Esophagus muscularis mucosa (tissue), 4 donors: Measurements from ENCODE around the gene EVL.

ENCODE experiments used
- EP300 ChIP-seq: sonication (generic); formaldehyde crosslinking; IDR thresholded peaks from one replicate; pipeline ENCODE4 v1.6.1; 2017; ENCODE audit warnings: antibody characterized with exemption
- POLR2A ChIP-seq: fragments of 450-650 bp; IDR thresholded peaks from one replicate; pipeline ENCODE4 v1.6.1; 2017; ENCODE audit warnings: antibody characterized with exemption, moderate library complexity, mild to moderate bottlenecking, low read depth
- POLR2AphosphoS5 ChIP-seq, 2 donors: sonication (generic); formaldehyde crosslinking; IDR thresholded peaks; one replicate each; pipeline ENCODE4 v1.6.1; 2017; ENCODE audit warnings: antibody characterized with exemption in 2 of 2
- TF ChIP-seq, protein P1 (sequence below), 3 experiments: fragments of 200-600 bp in 2 of 3; fragments of 450-650 bp in 1 of 3; sonication (generic) in 2 of 3; IDR thresholded peaks; one replicate each; pipeline ENCODE4 v1.5.1; 2017 to 2019; ENCODE audit warnings: antibody characterized with exemption in 3 of 3, mild to moderate bottlenecking in 2 of 3, moderate library complexity in 1 of 3

DNA sequence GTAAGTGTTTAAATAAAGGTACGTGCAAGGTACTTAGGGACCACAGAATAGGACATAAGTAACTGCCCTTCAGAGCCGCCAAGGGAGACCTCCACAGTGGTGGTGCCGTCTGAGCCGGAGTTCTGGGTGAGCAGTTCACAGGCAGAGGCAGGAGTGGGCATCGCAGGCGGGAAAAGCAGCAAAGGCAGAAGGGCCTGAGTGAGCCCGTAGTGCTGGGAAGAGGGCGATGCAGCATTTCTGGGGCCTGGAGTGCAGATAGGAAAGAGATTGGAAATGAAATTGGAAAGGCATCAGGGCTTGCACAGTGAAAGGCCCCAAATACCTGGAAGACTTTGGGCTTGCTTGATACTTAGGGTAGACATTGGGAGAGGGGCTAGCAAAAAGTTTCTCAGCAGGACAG, 32.9 kb downstream of the EVL start:
- TF ChIP-seq, protein P1, sequence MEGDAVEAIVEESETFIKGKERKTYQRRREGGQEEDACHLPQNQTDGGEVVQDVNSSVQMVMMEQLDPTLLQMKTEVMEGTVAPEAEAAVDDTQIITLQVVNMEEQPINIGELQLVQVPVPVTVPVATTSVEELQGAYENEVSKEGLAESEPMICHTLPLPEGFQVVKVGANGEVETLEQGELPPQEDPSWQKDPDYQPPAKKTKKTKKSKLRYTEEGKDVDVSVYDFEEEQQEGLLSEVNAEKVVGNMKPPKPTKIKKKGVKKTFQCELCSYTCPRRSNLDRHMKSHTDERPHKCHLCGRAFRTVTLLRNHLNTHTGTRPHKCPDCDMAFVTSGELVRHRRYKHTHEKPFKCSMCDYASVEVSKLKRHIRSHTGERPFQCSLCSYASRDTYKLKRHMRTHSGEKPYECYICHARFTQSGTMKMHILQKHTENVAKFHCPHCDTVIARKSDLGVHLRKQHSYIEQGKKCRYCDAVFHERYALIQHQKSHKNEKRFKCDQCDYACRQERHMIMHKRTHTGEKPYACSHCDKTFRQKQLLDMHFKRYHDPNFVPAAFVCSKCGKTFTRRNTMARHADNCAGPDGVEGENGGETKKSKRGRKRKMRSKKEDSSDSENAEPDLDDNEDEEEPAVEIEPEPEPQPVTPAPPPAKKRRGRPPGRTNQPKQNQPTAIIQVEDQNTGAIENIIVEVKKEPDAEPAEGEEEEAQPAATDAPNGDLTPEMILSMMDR (IDR thresholded peaks at IDR 0.05): no peak
- TF ChIP-seq POLR2A (no peak), POLR2AphosphoS5 (IDR thresholded peaks at IDR 0.05) (no peak), EP300 (no peak)
